Activated naive CD4-positive, alpha-beta T cell (primary cell): ENCODE data around the gene RTKN2.
A peak's percentile ranks its signal among the peaks of the same experiment; 100 is the strongest.
"Not testable (repeated sequence)": the region's sequence is repeated elsewhere in the genome, so short reads cannot be mapped to it uniquely, and the experiment has no call there.

ENCODE experiments used
- DNase-seq, 4 experiments: peaks; one replicate each; lab custom pipeline; 2025; lab: John Stamatoyannopoulos, UW

The RTKN2 gene

GRCh38 chr10:62268399-62269114, at the start of gene RTKN2:
TSS of gene RTKN2 (minus strand) at chr10:62268844. CDS start at chr10:62268610, 234 bp downstream.
- DNase-seq, result peak; percentile 7 to 52 (median 25)

GRCh38 chr10:62317257-62317656, 48.6 kb upstream of the RTKN2 start:
- DNase-seq, result no peak

GRCh38 chr10:62309254-62309653, 40.6 kb upstream of the RTKN2 start:
- no peak for DNase-seq

GRCh38 chr10:62308101-62308500, 39.5 kb upstream of the RTKN2 start:
- no peak for DNase-seq

- no peak for DNase-seq
These were observed 39.0 kb upstream of the RTKN2 start for GRCh38 chr10:62307635-62308034.

- peak in 2 of 4 experiments; percentile 1 to 3 for DNase-seq
These were observed 38.0 kb upstream of the RTKN2 start for GRCh38 chr10:62306663-62307062.

- DNase-seq, result no peak
These were observed 37.2 kb upstream of the RTKN2 start for GRCh38 chr10:62305813-62306212.

- DNase-seq, result no peak
These were observed 35.3 kb upstream of the RTKN2 start for GRCh38 chr10:62303922-62304321.

GRCh38 chr10:62302760-62303159, 34.1 kb upstream of the RTKN2 start:
- DNase-seq, result no peak

- DNase-seq, result no peak
These were observed 29.2 kb upstream of the RTKN2 start for GRCh38 chr10:62297857-62298256.

- DNase-seq, result no peak
These were observed 15.6 kb upstream of the RTKN2 start for GRCh38 chr10:62284221-62284620.

- not testable (repeated sequence) for DNase-seq
These were observed 12.7 kb upstream of the RTKN2 start for GRCh38 chr10:62281348-62281747.

GRCh38 chr10:62280392-62280791, 11.7 kb upstream of the RTKN2 start:
- DNase-seq, result not testable (repeated sequence)

GRCh38 chr10:62278441-62278910, 9.8 kb upstream of the RTKN2 start:
- DNase-seq, result no peak

GRCh38 chr10:62277971-62278370, 9.3 kb upstream of the RTKN2 start:
- no peak for DNase-seq

GRCh38 chr10:62270020-62270419, 1.4 kb upstream of the RTKN2 start:
- no peak for DNase-seq

- DNase-seq, result no peak
These were observed 631 bp downstream of the RTKN2 start for GRCh38 chr10:62268027-62268398.

GRCh38 chr10:62266611-62267010, 2.0 kb downstream of the RTKN2 start:
- DNase-seq, result no peak

GRCh38 chr10:62266147-62266546, 2.5 kb downstream of the RTKN2 start:
- DNase-seq, result no peak

- no peak for DNase-seq
These were observed 3.8 kb downstream of the RTKN2 start for GRCh38 chr10:62264702-62265436.

GRCh38 chr10:62264126-62264525, 4.5 kb downstream of the RTKN2 start:
- DNase-seq, result no peak

- DNase-seq, result no peak
These were observed 7.0 kb downstream of the RTKN2 start for GRCh38 chr10:62261666-62262065.

- no peak for DNase-seq
These were observed 8.6 kb downstream of the RTKN2 start for GRCh38 chr10:62259998-62260397.
